Measurements from ENCODE around the gene TLCD2. TPM values are rescaled to one million over a fixed set of nuclear protein-coding genes. Genes with fewer than 3 reads are reported as not detected.
"Not testable (repeated sequence)": the region's sequence is repeated elsewhere in the genome, so short reads cannot be mapped to it uniquely, and the experiment has no call there.

Gene TLCD2
- polyA plus RNA-seq, 3 donors, result 5.5 to 6.5 (median 6.2) TPM

DNA sequence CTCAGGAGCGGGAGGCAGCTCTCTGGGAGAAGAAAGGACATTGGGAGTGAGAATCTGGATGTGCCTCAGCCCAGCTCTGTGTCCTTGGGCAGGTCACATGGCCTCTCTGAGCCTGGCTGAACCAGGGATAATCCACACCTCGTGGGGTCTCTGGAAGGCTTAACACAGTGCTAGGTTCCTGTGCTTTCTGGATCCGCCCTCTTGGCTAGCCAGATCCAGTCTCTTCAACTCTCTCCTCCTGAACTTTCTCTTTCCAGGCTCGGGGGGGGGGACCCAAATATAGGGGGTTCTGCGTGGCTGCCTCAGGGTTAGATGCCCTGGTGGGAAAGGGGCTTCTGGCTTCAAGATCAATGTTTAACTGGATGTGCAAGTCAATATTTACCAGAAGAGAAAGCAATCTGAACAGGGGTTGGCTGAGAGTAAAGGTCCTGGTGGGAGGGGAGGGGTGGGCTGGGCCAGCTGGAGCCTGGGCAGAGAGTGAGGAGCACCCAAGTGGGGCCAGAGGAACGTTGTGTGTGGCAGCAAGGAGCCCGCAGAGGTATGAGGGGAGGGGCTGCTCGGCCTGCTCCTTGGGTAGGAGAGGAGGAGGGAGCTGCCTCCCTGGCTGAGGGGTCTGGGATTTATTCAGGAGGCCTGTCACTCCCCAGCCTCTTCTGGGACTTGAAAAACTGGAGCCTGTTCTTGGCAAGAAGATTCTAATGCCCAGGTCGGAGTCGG, 32.4 kb upstream of the TLCD2 start, which contains the start of gene SERPINF2:
Gene SERPINF2 (plus strand): TSS at position 501 of the 717 bp plus-strand sequence. CDS start 2,125 bp downstream, outside the sequence.
- DNase-seq (ENCODE audit: extremely low read depth in 1 of 11, low read depth in 9 of 11, low spot score in 4 of 11), result peak in 3 of 11 donors; percentile 64 to 86 (median 70)

DNA sequence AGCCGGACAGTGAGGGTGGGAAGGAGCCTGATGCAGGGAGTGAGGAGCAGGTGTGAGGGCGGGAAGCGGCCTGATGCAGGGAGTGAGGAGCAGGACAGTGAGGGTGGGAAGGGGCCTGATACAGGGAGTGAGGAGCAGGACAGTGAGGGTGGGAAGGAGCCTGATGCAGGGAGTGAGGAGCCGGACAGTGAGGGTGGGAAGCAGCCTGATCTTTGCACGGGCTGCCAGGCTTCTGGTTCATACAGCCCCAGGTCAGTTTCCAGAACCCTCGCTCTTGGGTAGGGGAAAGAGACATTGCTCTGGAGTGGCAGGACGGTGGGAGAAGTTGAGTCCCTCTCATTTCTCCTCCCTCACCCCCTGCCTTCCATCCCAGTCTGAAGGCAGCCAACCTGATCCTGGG, 31.7 kb upstream of the TLCD2 start:
- DNase-seq (ENCODE audit: extremely low read depth in 1 of 11, low read depth in 9 of 11, low spot score in 4 of 11), result not testable (repeated sequence)

DNA sequence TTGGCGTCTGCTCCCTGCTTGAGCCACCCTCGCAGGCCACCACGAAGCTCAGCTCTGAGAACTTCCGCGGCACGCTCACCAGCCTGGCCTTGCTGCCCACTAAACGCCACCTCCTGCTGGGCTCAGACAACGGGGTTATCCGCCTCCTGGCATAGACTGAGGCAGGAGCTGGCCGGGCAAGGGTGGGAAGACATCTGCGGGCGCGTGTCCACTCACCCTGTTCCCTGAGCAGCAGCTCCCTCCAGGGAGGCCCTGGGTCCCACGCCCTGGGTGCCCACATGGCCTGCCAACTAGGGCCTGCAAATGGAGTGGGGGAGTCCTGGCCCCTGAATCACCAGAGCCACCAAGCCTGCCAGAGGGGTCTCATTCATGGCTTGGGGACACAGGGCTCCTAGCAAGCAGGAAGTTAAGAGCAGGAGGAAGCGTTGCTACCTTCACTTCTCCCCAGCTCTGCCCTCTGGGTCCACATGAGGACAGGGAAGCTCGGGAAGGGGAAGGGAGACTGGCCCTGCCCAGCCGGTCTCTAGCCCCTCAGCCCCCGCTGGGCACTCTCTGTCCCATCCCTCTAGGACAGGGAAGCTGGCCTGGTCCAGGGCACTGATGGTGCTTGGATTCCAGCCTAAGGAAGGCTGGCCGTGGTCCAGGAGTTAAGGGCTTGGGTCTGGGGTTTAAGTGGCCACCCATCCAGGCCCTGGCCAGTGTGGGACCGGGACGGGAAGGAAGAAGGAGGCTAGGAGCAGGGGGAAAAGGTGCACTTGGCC, 27.5 kb upstream of the TLCD2 start:
- no peak for DNase-seq (ENCODE audit: extremely low read depth in 1 of 11, low read depth in 9 of 11, low spot score in 4 of 11)

DNA sequence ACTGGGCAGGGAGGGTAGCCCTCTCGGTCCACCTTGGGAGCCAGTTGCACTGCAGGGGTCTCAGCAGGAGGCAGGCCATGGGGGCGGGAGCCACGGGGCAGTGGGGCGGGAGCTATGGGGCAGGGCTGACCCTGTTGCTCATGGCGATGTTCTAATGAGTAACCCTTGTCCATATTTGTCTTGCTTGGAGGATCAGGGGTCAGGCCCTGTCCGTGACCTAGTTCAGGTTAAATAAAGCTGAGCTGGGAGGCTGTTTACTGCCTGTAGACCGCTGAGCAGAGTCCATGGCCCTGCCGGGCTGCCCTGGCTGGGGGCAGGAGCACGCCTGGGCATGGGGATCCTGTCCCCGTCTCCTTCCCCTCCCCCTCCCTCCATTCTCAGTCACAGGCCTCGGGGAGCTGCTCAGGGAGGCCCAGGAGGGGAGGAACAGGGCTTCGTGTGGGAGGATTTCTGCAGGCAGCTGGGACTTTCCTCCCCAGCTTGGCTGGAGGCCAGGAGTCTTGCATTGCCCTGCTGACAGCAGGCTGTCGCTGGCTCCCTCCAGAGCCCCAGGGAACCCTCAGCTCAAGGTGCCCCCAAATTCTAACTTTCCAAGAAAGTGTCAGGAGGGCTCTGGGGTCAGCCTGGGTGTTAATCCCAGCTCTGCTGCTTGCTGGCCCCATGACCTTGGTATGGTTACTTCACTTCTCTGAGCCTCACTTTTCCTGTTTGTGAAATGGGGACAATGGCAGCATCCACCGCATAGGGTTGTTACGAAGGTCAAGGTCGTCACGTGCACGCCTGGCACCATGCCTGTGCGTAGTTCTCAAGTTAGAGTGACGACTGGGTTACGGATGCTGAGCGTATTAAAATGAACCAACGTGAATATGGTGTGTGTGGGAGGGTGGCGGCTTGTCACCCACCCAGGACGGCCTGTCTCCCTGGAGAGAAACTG, 26.4 kb upstream of the TLCD2 start:
- peak in 1 of 11 donors; percentile 73 for DNase-seq (ENCODE audit: extremely low read depth in 1 of 11, low read depth in 9 of 11, low spot score in 4 of 11)

DNA sequence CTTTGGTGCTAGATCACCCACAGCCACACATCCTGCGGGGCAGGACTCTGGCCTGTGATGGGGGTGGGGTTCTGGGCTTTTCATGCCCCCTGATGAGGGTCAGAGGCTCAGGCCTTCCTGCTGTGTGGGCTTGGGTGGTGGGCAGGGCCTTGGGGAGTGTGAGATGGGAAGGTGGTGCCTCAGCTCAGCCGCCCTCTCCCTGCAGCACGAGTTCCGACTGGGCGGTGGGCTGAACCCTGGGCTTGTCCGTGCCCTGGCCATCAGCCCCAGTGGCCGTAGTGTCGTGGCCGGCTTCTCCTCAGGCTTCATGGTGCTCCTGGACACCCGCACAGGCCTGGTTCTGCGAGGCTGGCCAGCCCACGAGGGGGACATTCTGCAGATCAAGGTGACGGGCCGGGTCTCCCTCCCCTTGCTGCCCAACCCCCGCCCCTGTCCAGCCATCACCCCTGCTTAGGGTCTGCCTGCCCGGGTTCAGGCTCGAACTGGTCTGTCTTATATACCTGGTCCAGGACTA, 25.7 kb upstream of the TLCD2 start:
- no peak for DNase-seq (ENCODE audit: extremely low read depth in 1 of 11, low read depth in 9 of 11, low spot score in 4 of 11)

DNA sequence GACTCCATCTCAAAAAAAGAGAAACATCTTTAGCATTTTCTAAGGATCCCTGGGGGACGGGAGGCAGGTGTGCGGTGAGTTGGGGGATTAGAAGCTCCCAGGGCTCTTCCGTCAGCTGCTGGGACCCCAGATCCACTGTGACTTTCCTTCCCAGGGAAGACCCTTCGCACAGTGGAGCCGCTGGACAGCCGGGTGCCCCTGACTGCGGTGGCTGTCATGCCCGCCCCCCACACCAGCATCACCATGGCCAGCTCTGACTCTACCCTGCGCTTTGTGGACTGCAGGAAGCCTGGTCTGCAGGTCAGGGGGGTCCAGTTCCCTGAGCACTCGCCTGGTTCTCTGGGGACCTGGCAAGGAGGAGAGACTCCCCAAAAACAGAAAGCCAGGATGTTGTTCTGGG, 25.2 kb upstream of the TLCD2 start:
- DNase-seq (ENCODE audit: extremely low read depth in 1 of 11, low read depth in 9 of 11, low spot score in 4 of 11), result no peak

DNA sequence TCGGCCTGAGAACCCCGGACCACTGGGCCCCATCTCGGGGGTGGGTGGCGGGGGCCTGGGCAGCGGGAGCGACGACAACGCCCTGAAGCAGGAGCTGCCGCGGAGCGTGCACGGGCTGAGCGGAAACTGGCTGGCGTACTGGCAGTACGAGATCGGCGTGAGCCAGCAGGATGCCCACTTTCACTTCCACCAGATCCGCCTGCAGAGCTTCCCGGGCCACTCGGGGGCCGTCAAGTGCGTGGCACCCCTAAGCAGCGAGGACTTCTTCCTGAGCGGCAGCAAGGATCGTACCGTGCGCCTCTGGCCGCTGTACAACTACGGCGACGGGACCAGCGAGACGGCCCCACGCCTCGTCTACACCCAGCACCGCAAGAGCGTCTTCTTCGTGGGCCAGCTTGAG, 23.6 kb upstream of the TLCD2 start:
- DNase-seq (ENCODE audit: extremely low read depth in 1 of 11, low read depth in 9 of 11, low spot score in 4 of 11), result no peak

DNA sequence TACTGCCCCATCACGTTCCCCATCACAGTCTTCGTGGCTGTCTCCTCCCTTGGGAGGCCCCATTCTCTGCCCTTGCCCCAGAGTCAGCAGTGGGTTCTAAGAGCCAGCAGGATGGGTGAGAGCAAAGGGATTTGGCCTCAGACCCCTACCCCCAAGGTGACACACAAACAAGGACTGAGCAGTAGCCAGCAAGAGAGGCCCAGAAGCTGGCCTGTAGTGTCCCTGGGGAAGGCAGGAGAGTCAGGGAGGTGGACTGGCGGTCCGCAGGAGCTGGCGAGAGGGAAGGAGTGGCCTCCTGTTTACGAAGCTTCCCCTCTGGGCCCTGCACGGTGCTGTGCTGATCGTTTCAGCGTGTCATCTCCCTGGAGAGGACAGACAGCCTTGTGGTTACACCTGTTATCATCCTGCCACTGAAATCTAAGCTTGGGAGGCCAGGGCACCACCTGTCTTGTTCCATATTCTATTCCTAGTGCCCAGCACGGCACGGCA, 22.7 kb upstream of the TLCD2 start:
- DNase-seq (ENCODE audit: extremely low read depth in 1 of 11, low read depth in 9 of 11, low spot score in 4 of 11), result no peak

DNA sequence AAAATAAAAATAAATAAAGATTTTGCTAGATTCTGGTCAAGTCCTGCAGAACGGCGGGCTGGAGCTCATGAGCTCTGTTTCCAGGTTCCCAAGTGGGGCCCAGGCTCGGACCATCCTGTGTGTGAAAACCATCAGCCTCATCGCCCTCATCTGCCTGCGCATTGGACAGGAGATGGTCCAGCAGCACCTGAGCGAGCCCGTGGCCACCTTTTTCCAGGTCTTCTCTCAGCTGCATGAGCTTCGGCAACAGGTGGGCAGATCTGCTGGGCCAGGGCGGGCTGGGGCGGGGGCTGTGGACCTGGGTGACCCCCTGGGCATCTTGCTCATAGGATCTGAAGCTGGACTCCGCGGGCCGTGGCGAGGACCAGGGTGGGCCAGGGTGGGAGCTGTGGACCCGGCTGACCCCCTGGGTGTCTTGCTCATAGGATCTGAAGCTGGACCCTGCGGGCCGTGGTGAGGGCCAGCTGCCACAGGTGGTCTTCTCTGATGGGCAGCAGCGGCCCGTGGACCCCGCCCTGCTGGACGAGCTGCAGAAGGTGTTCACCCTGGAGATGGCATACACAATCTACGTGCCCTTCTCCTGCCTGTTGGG, 22.2 kb upstream of the TLCD2 start:
- no peak for DNase-seq (ENCODE audit: extremely low read depth in 1 of 11, low read depth in 9 of 11, low spot score in 4 of 11)

DNA sequence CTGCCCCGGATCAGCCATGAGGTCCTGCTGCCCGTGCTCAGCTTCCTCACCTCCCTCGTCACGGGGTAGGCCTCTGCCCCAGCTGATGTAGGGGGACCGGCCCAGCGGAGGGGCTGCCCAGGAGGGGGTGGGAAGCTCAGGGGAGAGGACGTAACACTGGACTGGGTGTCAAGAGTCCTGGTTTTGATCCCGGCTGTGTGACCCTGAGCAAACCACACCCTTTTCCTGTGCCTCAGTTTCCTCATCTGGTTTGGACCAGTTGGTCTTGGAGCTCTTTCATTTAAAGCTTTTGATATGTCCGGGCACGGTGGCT, 21.0 kb upstream of the TLCD2 start:
- DNase-seq (ENCODE audit: extremely low read depth in 1 of 11, low read depth in 9 of 11, low spot score in 4 of 11), result no peak

DNA sequence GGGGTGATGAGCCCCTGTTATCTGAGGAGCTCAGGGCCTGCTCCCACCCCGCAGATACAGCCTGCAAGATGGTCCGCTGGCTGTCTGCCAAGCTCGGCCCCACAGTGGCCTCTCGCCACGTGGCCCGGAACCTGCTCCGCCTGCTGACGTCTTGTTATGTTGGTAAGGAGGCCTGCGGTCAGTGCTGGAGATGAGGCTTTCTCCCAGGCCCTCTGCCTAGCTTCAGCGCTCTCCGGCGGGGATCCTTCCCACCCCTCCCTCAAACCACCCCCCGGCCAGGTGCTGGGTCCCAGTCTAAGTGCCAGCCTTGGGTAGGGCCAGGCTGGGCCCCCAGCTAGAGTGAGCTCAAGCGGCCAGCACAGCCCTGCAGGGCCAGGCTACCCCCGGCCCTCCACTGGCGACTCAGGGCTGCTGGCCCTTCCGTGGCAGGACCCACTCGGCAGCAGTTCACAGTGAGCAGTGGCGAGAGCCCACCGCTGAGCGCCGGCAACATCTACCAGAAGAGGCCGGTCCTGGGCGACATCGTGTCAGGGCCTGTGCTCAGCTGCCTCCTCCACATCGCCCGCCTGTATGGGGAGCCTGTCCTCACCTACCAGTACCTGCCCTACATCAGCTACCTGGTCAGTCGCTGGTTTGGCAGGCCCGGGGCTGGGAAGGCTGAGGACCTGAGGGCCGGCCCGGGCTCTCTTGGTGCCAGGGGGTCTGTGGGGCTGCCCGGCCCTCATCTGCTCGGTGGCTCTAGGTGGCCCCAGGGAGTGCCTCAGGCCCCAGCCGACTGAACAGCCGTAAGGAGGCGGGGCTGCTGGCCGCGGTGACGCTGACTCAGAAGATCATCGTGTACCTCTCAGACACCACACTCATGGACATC, 20.4 kb upstream of the TLCD2 start:
- DNase-seq (ENCODE audit: extremely low read depth in 1 of 11, low read depth in 9 of 11, low spot score in 4 of 11), result peak in 2 of 11 donors; percentile 39 to 55

DNA sequence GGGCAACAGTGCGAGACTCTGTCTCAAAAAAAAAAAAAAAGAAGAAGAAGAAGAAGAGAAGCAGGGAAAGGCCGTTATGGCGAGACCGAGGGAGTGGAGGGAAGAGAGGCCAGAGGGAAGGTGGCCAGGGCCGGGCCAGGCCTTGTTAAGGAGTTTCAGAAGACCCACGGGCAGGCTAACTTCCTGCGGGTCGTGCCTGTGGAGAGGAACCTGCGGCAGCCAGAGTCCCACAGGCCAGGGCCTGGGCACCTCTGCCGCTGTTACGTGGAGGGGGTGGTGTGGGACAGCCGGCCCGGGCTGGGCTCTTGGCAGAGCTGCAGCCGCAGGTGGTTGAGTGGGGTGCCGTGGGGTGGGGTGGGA, 19.8 kb upstream of the TLCD2 start:
- DNase-seq (ENCODE audit: extremely low read depth in 1 of 11, low read depth in 9 of 11, low spot score in 4 of 11), result no peak

DNA sequence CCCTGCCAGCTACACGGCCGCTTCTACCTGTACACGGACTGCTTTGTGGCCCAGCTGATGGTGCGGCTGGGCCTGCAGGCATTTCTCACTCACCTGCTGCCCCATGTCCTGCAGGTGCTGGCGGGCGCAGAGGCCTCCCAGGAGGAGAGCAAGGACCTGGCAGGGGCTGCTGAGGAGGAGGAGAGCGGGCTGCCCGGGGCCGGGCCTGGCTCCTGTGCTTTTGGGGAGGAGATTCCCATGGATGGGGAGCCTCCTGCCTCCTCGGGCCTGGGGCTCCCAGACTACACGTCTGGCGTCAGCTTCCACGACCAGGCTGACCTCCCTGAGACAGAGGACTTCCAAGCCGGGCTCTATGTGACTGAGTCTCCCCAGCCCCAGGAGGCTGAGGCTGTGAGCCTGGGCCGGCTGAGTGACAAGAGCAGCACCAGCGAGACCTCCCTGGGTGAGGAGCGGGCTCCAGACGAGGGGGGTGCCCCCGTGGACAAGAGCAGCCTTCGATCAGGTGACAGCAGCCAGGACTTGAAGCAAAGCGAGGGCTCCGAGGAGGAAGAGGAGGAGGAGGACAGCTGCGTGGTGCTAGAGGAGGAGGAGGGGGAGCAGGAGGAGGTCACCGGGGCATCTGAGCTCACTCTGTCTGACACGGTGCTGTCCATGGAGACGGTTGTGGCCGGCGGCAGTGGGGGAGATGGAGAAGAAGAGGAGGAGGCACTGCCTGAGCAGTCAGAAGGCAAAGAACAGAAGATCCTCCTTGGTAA, 17.9 kb upstream of the TLCD2 start:
- DNase-seq (ENCODE audit: extremely low read depth in 1 of 11, low read depth in 9 of 11, low spot score in 4 of 11), result no peak

DNA sequence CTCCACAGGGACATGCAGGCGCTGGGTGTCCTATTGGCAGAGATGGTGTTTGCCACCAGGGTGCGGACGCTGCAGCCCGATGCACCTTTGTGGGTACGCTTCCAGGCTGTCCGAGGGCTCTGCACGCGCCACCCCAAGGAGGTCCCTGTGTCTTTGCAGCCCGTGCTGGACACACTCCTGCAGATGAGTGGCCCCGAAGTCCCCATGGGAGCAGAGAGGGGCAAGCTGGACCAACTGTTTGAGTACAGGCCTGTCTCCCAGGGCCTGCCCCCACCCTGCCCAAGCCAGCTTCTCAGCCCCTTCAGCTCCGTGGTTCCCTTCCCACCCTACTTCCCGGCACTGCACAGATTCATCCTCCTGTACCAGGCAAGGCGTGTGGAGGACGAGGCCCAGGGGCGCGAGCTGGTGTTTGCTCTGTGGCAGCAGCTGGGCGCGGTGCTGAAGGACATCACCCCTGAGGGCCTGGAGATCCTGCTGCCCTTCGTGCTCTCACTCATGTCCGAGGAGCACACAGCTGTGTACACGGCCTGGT, 17.1 kb upstream of the TLCD2 start:
- DNase-seq (ENCODE audit: extremely low read depth in 1 of 11, low read depth in 9 of 11, low spot score in 4 of 11), result no peak

DNA sequence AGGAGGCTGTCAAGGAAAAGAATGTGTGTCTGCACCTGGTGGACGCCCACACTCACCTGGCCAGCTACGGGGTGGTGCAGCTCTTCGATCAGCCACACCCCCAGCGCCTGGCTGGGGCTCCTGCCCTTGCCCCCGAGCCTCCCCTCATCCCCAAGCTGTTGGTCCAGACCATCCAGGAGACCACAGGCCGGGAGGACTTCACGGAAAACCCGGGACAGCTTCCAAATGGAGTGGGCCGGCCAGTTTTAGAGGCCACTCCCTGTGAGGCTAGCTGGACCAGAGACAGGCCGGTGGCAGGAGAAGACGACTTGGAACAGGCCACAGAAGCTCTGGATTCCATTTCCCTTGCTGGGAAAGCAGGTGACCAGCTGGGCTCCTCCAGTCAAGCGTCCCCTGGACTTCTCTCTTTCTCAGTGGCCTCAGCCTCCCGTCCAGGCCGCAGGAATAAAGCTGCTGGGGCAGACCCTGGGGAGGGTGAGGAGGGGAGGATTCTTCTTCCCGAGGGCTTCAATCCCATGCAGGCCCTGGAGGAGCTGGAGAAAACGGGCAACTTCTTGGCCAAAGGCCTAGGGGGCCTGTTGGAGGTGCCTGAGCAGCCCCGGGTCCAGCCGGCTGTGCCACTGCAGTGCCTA, 16.6 kb upstream of the TLCD2 start:
- no peak for DNase-seq (ENCODE audit: extremely low read depth in 1 of 11, low read depth in 9 of 11, low spot score in 4 of 11)

DNA sequence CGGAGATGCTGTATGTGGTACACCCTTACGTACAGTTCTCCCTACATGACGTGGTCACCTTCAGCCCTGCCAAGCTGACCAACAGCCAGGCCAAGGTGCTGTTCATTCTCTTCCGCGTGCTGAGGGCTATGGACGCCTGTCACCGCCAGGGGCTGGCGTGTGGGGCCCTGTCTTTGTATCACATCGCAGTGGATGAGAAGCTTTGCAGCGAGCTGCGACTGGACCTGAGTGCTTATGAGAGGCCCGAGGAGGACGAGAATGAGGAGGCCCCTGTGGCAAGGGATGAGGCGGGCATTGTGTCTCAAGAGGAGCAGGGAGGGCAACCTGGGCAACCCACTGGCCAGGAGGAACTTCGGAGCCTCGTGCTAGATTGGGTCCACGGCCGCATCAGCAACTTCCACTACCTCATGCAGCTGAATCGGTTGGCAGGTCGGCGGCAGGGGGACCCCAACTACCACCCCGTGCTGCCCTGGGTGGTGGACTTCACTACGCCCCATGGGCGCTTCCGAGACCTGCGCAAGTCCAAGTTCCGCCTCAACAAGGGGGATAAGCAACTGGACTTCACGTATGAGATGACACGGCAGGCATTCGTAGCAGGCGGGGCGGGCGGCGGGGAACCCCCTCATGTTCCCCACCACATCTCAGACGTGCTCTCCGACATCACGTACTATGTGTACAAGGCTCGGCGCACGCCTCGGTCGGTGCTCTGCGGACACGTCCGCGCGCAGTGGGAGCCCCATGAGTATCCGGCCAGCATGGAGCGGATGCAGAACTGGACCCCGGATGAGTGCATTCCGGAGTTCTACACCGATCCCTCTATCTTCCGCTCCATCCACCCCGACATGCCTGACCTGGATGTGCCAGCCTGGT, 15.7 kb upstream of the TLCD2 start:
- no peak for DNase-seq (ENCODE audit: extremely low read depth in 1 of 11, low read depth in 9 of 11, low spot score in 4 of 11)
